SK-N-MC (cell line): ENCODE measurements around the gene KCNAB2.

Experiments
- EZH2 ChIP-seq: fragments of 200-600 bp; sonication (generic); IDR thresholded peaks from one replicate; pipeline ENCODE4 v1.6.1; 2017; ENCODE audit warnings: antibody characterized with exemption
- POLR2AphosphoS5 ChIP-seq: IDR thresholded peaks from 2 replicates; pipeline ENCODE4 v1.6.1; 2012; ENCODE audit warnings: mild to moderate bottlenecking, low read depth, low read length, borderline replicate concordance

DNA sequence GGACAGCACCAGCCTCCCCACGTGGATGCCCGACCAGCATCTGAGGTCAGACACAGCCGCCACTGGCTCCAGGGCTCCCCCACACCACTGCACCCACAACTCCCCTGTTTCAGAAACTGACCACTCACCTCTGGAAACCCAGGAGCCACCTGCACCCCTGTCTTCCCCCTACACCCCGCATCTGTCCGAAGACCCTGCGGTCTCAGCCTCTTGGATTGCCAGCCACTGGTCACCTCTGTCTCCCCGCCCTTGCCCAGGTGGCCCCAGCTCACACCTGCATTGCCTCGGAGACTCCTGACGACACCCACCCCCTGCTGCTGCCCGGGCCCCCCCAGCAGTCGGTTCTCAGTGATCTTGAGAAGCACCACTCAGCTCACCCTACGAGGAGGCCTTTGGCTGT lies 32.2 kb upstream of the KCNAB2 start:
- TF ChIP-seq EZH2 (no peak), POLR2AphosphoS5 (no peak)
